ENCODE data around the gene HAPLN3.

- TF ChIP-seq CTCF (IDR thresholded peaks at IDR 0.05) (peak; percentile 83), EZH2 (IDR thresholded peaks at IDR 0.05; ENCODE audit: borderline replicate concordance, insufficient read depth, low read depth, low read length, poor library complexity, severe bottlenecking) (no peak)
Observed at GRCh38 chr15:88894348-88894818, 961 bp downstream of the HAPLN3 start.

Data from B cell (primary cell).